ENCODE measurements around the gene MYPN. TPM values are rescaled to one million over a fixed set of nuclear protein-coding genes. Genes with fewer than 3 reads are reported as not detected.

MYPN gene
- total RNA-seq, 1 experiment from 2014 or later, result not detected

- no peak overlapping the region for H2AFZ ChIP-seq (ENCODE audit: low read length)
- H2BK20ac ChIP-seq (ENCODE audit: low read depth, low read length, poor library complexity, severe bottlenecking), result no peak overlapping the region
- no peak overlapping the region for H3K14ac ChIP-seq (ENCODE audit: insufficient read depth, low read length)
- no peak overlapping the region for H3K9ac ChIP-seq (ENCODE audit: extremely low read depth, insufficient read length, low read length)
- no peaks in the 10 kb centered on the region for H3K9me3 ChIP-seq (ENCODE audit: control insufficient read depth, low read depth, low read length)
- Mint-ChIP-seq H3K9me3 (no peaks in the 10 kb centered on the region), H3K27me3 (ENCODE audit: low read depth) (no peaks in the 10 kb centered on the region), H3K27ac (no peak overlapping the region), H3K36me3 (ENCODE audit: insufficient read depth in 1 of 3, low read depth in 3 of 3) (peaks cover 0 to 4% (median 0%) of the 10 kb centered on the region in 3 experiments; a peak in 1 of 7 replicates), H3K4me1 (peaks cover 18 to 19% of the 10 kb centered on the region in 2 experiments), H3K4me3 (no peak overlapping the region)
- WGBS (ENCODE audit: extremely low coverage, insufficient read length, low lambda C conversion rate), result no CpG with 5 or more reads among the region's 2 CpGs
- H2BK5ac ChIP-seq (ENCODE audit: insufficient read length, low read length), result no peak overlapping the region
- TF ChIP-seq CTCF (conservative IDR thresholded peaks at IDR 0.05), result no peak
- no peak overlapping the region for H4K8ac ChIP-seq (replicated peaks; ENCODE audit: insufficient read length, low read depth, low read length)
- H4K20me1 ChIP-seq (ENCODE audit: control insufficient read depth, insufficient read depth, insufficient read length), result no peaks in the 10 kb centered on the region
- peaks cover 3% of the 10 kb centered on the region for H3K4me1 ChIP-seq (ENCODE audit: insufficient read depth, low read length)
- H3K27ac ChIP-seq (ENCODE audit: insufficient read length, low read depth, low read length), result no peak overlapping the region
- no peak overlapping the region for H2AK5ac ChIP-seq (ENCODE audit: insufficient read length, low read length)
- H3K79me1 ChIP-seq (ENCODE audit: insufficient read depth, low read depth, low read length, poor library complexity, severe bottlenecking), result no peaks in the 10 kb centered on the region
- no peak overlapping the region for H3K23ac ChIP-seq (ENCODE audit: insufficient read length, low read depth, low read length)
- no peak overlapping the region for H4K5ac ChIP-seq (ENCODE audit: insufficient read length, low read depth, low read length)
- H2BK120ac ChIP-seq (ENCODE audit: low read depth, low read length, poor library complexity, severe bottlenecking), result no peak overlapping the region
- no peaks in the 10 kb centered on the region for H3K27me3 ChIP-seq (ENCODE audit: insufficient read depth, low read length)
- H2BK12ac ChIP-seq (ENCODE audit: insufficient read length, low read depth, low read length), result no peak overlapping the region
- no peak overlapping the region for H3K18ac ChIP-seq (ENCODE audit: insufficient read length, low read depth, low read length)
- no peak overlapping the region for H3K4me2 ChIP-seq (ENCODE audit: insufficient read depth, insufficient read length, low read length)
- H3T11ph ChIP-seq (ENCODE audit: low read length), result no peak overlapping the region
- DNase-seq, result no peak
- no peaks in the 10 kb centered on the region for H3K23me2 ChIP-seq (ENCODE audit: insufficient read length, low read depth, low read length, poor library complexity, severe bottlenecking)
- H3K56ac ChIP-seq (ENCODE audit: insufficient read length, low read depth, low read length), result no peak overlapping the region
- H4K91ac ChIP-seq (ENCODE audit: insufficient read length, low read depth, low read length), result no peak overlapping the region
- H3K4ac ChIP-seq (ENCODE audit: low read depth, low read length), result no peak overlapping the region
- H2BK15ac ChIP-seq (ENCODE audit: low read depth, low read length), result no peak overlapping the region
- no peaks in the 10 kb centered on the region for H3K79me2 ChIP-seq (ENCODE audit: insufficient read depth, low read length)
Observed at GRCh38 chr10:68092512-68092911, 16.8 kb upstream of the MYPN start.

All from H9 (cell line).